Lung (tissue), 12 donors: ENCODE data around the gene STAT5A. TPM values are rescaled to one million over a fixed set of nuclear protein-coding genes. Genes with fewer than 3 reads are reported as not detected.

ENCODE experiments used
- ATAC-seq: fragments of 200-7000 bp; cut with Tn5 transposase; one replicate; pipeline ENCODE4 v1.9.1; 2020; ENCODE audit warnings: moderate number of reproducible peaks; ENCODE audit not compliant: insufficient read depth, low FRiP score
- DNase-seq, 3 donors: peaks; one replicate each; pipeline ENCODE4 v3.0.0-alpha.2; 2013 to 2017
- H3K27ac ChIP-seq, 2 donors: one replicate each; pipeline ENCODE4 v1.5.1; 2013; ENCODE audit warnings: mild to moderate bottlenecking in 2 of 2, moderate library complexity in 2 of 2, control low read depth in 1 of 2, inconsistent platforms in 1 of 2, low read depth in 1 of 2, low read length in 1 of 2
- H3K27me3 ChIP-seq, 3 donors: one replicate each; pipeline ENCODE4 v1.5.1; 2013; ENCODE audit warnings: low read length in 2 of 3; ENCODE audit not compliant: control insufficient read depth in 3 of 3, insufficient read depth in 3 of 3
- H3K36me3 ChIP-seq, 4 donors: one replicate each; pipeline ENCODE4 v1.5.1; 2013; ENCODE audit warnings: low read length in 4 of 4, mild to moderate bottlenecking in 1 of 4, moderate library complexity in 1 of 4; ENCODE audit not compliant: control insufficient read depth in 4 of 4, insufficient read depth in 4 of 4
- H3K4me1 ChIP-seq, 5 donors: one replicate each; pipeline ENCODE4 v1.5.1; 2013; ENCODE audit warnings: low read length in 5 of 5, mild to moderate bottlenecking in 2 of 5, moderate library complexity in 1 of 5; ENCODE audit not compliant: control insufficient read depth in 5 of 5, insufficient read depth in 5 of 5
- H3K4me3 ChIP-seq: one replicate; pipeline ENCODE4 v1.5.1; 2013; ENCODE audit warnings: mild to moderate bottlenecking, control low read depth, moderate library complexity
- H3K9ac ChIP-seq, 2 donors: one replicate each; pipeline ENCODE4 v1.5.1; 2013; ENCODE audit warnings: low read length in 2 of 2, control low read depth in 1 of 2; ENCODE audit not compliant: insufficient read depth in 1 of 2
- H3K9me3 ChIP-seq, 4 donors: one replicate each; pipeline ENCODE4 v1.5.1; 2013; ENCODE audit warnings: low read length in 3 of 4, mild to moderate bottlenecking in 1 of 4, moderate library complexity in 1 of 4; ENCODE audit not compliant: control insufficient read depth in 4 of 4, insufficient read depth in 3 of 4
- WGBS, 2 donors: extraction: QIAGEN DNeasy Blood & Tissue Kit; methylation state at CpG; one replicate each; pipeline ENCODE4 v1.1.7; 2013; 5-methylcytosine and 5-hydroxymethylcytosine counted together
- polyA plus RNA-seq, 2 donors: library from polyadenylated mRNA; stranded (reverse); fragments of 200-250 nt; gene quantifications; one replicate each; pipeline ENCODE4 v1.2.1, GENCODE V29; 2013
- total RNA-seq, 2 donors: library from RNA; depleted of rRNA in 1 of 2; stranded (reverse); fragments of >200 nt in 1 of 2; gene quantifications; one replicate each; pipeline ENCODE4 v1.2.1, GENCODE V29; 2014 to 2021
- TF ChIP-seq, protein P1 (sequence below): IDR thresholded peaks from 2 replicates; pipeline ENCODE4 v1.5.1; 2012; ENCODE audit warnings: mild to moderate bottlenecking; ENCODE audit errors: control extremely low read depth, extremely low read depth
- donor health status: control.
- donor health status: control.
- donor health status: Bipolar disorder and iron deficiency.
- donor health status: healthy.
- donor health status: DM: yes; HTN: yes; CAD: no.

Gene STAT5A
- total and polyA plus RNA-seq, 4 donors, result 16.4 to 52.0 (median 31.8) TPM

DNA sequence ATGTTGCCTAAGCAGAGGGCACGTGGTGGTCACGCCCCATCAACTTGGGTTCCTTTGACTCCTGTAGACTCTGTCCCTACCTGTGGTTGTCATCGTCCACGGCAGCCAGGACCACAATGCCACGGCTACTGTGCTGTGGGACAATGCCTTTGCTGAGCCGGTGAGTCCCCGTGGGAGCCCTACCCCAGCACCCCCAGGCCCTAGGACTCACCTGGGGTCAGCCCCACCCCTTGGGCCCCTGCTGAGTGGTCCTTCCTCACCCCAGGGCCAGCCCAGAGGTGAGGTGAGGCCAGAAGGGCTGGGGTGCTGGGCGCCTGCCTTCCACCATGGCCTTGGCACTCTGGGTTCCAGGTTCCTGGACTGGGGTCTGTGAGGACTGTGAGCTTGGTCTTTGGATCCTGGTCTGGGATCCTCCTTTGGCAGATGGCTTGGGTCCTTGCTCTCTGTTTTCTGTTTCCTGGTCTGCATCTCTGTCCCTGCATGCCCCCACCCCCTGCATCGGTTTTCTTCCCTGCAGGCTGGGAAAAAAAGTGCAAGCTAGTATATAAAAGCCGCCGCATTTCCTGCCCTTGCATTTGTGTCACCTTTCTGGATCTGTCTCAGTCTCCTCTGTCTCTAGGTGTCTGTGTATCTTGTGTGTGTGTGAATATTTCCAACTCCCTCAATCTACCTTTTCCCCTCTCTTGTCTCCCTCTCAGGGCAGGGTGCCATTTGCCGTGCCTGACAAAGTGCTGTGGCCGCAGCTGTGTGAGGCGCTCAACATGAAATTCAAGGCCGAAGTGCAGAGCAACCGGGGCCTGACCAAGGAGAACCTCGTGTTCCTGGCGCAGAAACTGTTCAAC lies 17.5 kb downstream of the STAT5A start:
- TF ChIP-seq, protein P1, sequence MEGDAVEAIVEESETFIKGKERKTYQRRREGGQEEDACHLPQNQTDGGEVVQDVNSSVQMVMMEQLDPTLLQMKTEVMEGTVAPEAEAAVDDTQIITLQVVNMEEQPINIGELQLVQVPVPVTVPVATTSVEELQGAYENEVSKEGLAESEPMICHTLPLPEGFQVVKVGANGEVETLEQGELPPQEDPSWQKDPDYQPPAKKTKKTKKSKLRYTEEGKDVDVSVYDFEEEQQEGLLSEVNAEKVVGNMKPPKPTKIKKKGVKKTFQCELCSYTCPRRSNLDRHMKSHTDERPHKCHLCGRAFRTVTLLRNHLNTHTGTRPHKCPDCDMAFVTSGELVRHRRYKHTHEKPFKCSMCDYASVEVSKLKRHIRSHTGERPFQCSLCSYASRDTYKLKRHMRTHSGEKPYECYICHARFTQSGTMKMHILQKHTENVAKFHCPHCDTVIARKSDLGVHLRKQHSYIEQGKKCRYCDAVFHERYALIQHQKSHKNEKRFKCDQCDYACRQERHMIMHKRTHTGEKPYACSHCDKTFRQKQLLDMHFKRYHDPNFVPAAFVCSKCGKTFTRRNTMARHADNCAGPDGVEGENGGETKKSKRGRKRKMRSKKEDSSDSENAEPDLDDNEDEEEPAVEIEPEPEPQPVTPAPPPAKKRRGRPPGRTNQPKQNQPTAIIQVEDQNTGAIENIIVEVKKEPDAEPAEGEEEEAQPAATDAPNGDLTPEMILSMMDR, result no peak
- Histone ChIP-seq H3K36me3 (peaks cover 0 to 66% (median 3%) of the 10 kb centered on the region in 4 donors), H3K4me1 (peaks cover 0 to 16% (median 8%) of the 10 kb centered on the region in 5 donors), H3K9ac (no peak overlapping the region), H3K4me3 (no peak overlapping the region), H3K27ac (no peak overlapping the region), H3K27me3 (no peaks in the 10 kb centered on the region), H3K9me3 (no peaks in the 10 kb centered on the region)
- ATAC-seq (no peak), DNase-seq (no peak)
- WGBS, 2 donors, result 94 to 97% methylated on average over 13 to 18 of the region's 18 CpGs

DNA sequence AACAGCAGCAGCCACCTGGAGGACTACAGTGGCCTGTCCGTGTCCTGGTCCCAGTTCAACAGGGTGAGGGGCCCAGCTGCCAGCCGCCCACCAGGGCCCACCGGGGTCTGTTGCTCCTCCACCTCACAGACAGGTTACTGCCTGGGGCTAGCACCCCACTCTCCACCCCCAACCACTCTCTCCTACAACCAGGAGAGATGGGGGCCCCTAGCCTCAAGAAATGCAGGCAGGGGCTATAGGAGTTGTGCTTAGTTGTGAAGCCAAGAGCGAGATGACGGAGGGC lies 18.0 kb downstream of the STAT5A start:
- H3K9me3 ChIP-seq, result no peaks in the 10 kb centered on the region
- no peaks in the 10 kb centered on the region for H3K27me3 ChIP-seq
- H3K27ac ChIP-seq, result no peak overlapping the region
- peaks cover 0 to 65% (median 3%) of the 10 kb centered on the region in 4 donors for H3K36me3 ChIP-seq
- no peak for DNase-seq
- peaks cover 0 to 21% (median 13%) of the 10 kb centered on the region in 5 donors for H3K4me1 ChIP-seq
- TF ChIP-seq, protein P1, result no peak
- H3K4me3 ChIP-seq, result no peak overlapping the region
- no peak overlapping the region for H3K9ac ChIP-seq
- no peak for ATAC-seq
- WGBS, 2 donors, result 95 to 98% methylated on average over 5 of the region's 5 CpGs

DNA sequence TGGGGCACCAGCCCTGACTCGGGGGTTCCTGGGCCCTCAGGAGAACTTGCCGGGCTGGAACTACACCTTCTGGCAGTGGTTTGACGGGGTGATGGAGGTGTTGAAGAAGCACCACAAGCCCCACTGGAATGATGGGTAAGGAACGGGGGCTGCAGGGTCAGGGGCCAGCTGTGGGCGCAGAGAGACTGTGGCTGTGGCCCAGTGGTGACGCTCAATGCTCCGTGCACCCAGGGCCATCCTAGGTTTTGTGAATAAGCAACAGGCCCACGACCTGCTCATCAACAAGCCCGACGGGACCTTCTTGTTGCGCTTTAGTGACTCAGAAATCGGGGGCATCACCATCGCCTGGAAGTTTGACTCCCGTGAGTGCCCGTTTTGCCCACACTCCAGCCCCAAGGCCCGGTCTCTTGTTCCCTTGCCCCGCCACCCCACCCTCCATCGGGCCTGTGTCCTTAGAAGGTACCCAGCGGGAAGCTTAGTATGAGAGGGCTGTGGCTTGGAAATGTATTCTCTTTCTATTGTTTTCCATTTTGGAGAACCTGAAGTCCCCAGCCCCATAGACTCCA lies 19.1 kb downstream of the STAT5A start:
- Histone ChIP-seq H3K27ac (no peak overlapping the region), H3K9ac (no peak overlapping the region), H3K4me3 (no peak overlapping the region), H3K4me1 (peaks cover 0 to 31% (median 23%) of the 10 kb centered on the region in 5 donors), H3K36me3 (peaks cover 0 to 57% (median 3%) of the 10 kb centered on the region in 4 donors), H3K27me3 (no peaks in the 10 kb centered on the region), H3K9me3 (no peaks in the 10 kb centered on the region)
- TF ChIP-seq, protein P1, result no peak
- DNase-seq (no peak), ATAC-seq (no peak)
- 94% methylated on average over 19 of the region's 19 CpGs for WGBS, 2 donors
